ENCODE results near the gene SPATA24.

DNA sequence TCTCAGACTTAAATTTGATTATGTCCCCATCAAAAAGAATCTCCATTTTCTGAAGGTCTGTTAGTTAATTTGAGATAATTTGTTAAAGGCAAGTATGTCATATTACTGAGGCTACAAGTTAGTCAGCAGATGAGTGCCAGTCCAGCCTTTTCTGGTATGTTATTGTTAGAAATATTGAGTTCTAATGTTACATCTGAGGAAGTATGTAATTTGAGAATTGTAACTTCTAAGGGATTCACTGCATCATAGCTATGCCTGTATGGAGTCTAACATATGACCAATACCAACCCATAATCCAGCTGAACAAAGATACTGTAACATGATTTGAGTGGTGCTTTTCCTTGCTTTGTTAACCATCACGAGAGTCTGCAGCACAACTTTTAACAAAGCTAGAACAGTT is 34.7 kb downstream of the SPATA24 start:
- no peak for TF ChIP-seq EZH2phosphoT487 (conservative IDR thresholded peaks at IDR 0.05; ENCODE audit: low read length)
- TF ChIP-seq, protein P1, sequence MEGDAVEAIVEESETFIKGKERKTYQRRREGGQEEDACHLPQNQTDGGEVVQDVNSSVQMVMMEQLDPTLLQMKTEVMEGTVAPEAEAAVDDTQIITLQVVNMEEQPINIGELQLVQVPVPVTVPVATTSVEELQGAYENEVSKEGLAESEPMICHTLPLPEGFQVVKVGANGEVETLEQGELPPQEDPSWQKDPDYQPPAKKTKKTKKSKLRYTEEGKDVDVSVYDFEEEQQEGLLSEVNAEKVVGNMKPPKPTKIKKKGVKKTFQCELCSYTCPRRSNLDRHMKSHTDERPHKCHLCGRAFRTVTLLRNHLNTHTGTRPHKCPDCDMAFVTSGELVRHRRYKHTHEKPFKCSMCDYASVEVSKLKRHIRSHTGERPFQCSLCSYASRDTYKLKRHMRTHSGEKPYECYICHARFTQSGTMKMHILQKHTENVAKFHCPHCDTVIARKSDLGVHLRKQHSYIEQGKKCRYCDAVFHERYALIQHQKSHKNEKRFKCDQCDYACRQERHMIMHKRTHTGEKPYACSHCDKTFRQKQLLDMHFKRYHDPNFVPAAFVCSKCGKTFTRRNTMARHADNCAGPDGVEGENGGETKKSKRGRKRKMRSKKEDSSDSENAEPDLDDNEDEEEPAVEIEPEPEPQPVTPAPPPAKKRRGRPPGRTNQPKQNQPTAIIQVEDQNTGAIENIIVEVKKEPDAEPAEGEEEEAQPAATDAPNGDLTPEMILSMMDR (IDR thresholded peaks at IDR 0.05; ENCODE audit: insufficient read depth, low read length, poor library complexity, severe bottlenecking): no peak
